IMR-90 (cell line): ENCODE results near the gene SLC22A7. TPM values are rescaled to one million over a fixed set of nuclear protein-coding genes. Genes with fewer than 3 reads are reported as not detected.

Source experiments
- ATAC-seq: fragments of 200-7000 bp; cut with Tn5 transposase; 2 replicates; pipeline ENCODE4 v1.9.1; 2020; ENCODE audit warnings: low read depth, mild to moderate bottlenecking, moderate library complexity
- BruUV-seq: library from RNA; stranded (reverse); fragments of 400-500 nt; replicated peaks from 2 replicates; lab custom pipeline; 2021; lab: Mats Ljungman, UMichigan
- CTCF ChIA-PET: fragments of 300-600 bp; formaldehyde crosslinking; extraction: SDS; loops from one replicate; lab custom pipeline; 2021; ENCODE audit warnings: antibody characterized with exemption; lab: Yijun Ruan, JAX
- POLR2A ChIA-PET: fragments of 300-600 bp; sonication (Branson Sonifier 250); formaldehyde crosslinking; loops from one replicate; lab custom pipeline; 2022; ENCODE audit warnings: antibody characterized with exemption; ENCODE audit not compliant: unreplicated experiment; lab: Charles Lee
- DNase-seq: peaks from one replicate; pipeline ENCODE4 v3.0.0; 2013
- H2AFZ ChIP-seq: replicated peaks from 2 replicates; pipeline ENCODE3; 2013; ENCODE audit warnings: low read length, mild to moderate bottlenecking; ENCODE audit not compliant: poor library complexity
- H2AK5ac ChIP-seq: 2 replicates; pipeline ENCODE4 v1.6.1; 2013; ENCODE audit warnings: low read depth, low read length, inconsistent platforms
- H2AK9ac ChIP-seq: replicated peaks from 2 replicates; pipeline ENCODE3; 2013; ENCODE audit warnings: mild to moderate bottlenecking, low read depth, low read length, moderate library complexity; ENCODE audit not compliant: poor library complexity
- H2BK120ac ChIP-seq: 2 replicates; pipeline ENCODE4 v1.6.1; 2013; ENCODE audit warnings: low read depth, low read length, inconsistent platforms
- H2BK15ac ChIP-seq: 3 replicates; pipeline ENCODE4 v1.6.1; 2013; ENCODE audit warnings: low read depth, low read length, inconsistent platforms
- H2BK20ac ChIP-seq: 2 replicates; pipeline ENCODE4 v1.6.1; 2013; ENCODE audit warnings: low read depth, mild to moderate bottlenecking, inconsistent platforms, low read length, moderate library complexity
- H2BK5ac ChIP-seq: 2 replicates; pipeline ENCODE4 v1.6.1; 2013; ENCODE audit warnings: mild to moderate bottlenecking, low read depth, low read length, inconsistent platforms; ENCODE audit not compliant: poor library complexity, severe bottlenecking
- H3K14ac ChIP-seq: replicated peaks from 2 replicates; pipeline ENCODE4 v1.6.1; 2013; ENCODE audit warnings: low read depth, low read length, inconsistent platforms
- H3K18ac ChIP-seq: 2 replicates; pipeline ENCODE4 v1.6.1; 2013; ENCODE audit warnings: low read depth, low read length, control low read depth
- H3K23ac ChIP-seq: 2 replicates; pipeline ENCODE4 v1.6.1; 2013; ENCODE audit warnings: low read depth, low read length, inconsistent platforms
- H3K27ac ChIP-seq: 2 replicates; pipeline ENCODE4 v1.5.1; 2013; ENCODE audit warnings: mild to moderate bottlenecking, control low read depth, low read length; ENCODE audit not compliant: insufficient read depth
- H3K27me3 ChIP-seq: 2 replicates; pipeline ENCODE4 v1.6.1; 2013; ENCODE audit warnings: low read length; ENCODE audit not compliant: control insufficient read depth, insufficient read depth
- H3K36me3 ChIP-seq: 2 replicates; pipeline ENCODE4 v1.6.1; 2013; ENCODE audit warnings: low read length, mixed read lengths; ENCODE audit not compliant: control insufficient read depth, insufficient read depth
- H3K4ac ChIP-seq: 2 replicates; pipeline ENCODE4 v1.6.1; 2013; ENCODE audit warnings: low read depth, low read length, inconsistent platforms
- H3K4me1 ChIP-seq: 2 replicates; pipeline ENCODE4 v1.6.1; 2013; ENCODE audit warnings: low read length, mixed read lengths; ENCODE audit not compliant: control insufficient read depth, insufficient read depth
- H3K4me2 ChIP-seq: 2 replicates; pipeline ENCODE4 v1.6.1; 2013; ENCODE audit warnings: low read depth, mild to moderate bottlenecking, control low read depth, low read length, moderate library complexity
- H3K4me3 ChIP-seq: 2 replicates; pipeline ENCODE4 v1.5.1; 2013; ENCODE audit warnings: low read depth, mild to moderate bottlenecking, control low read depth, low read length, moderate library complexity; ENCODE audit not compliant: insufficient read depth
- H3K56ac ChIP-seq: 2 replicates; pipeline ENCODE4 v1.6.1; 2013; ENCODE audit warnings: low read length, inconsistent platforms; ENCODE audit not compliant: insufficient read depth; ENCODE audit errors: extremely low read depth
- H3K79me1 ChIP-seq, 2 experiments: 2 replicates each; pipeline ENCODE4 v1.6.1; 2013; ENCODE audit warnings: low read length in 2 of 2, inconsistent platforms in 1 of 2, low read depth in 1 of 2
- H3K9ac ChIP-seq: 2 replicates; pipeline ENCODE4 v1.6.1; 2013; ENCODE audit warnings: low read depth, low read length, control low read depth
- H3K9me1 ChIP-seq: 2 replicates; pipeline ENCODE4 v1.6.1; 2013; ENCODE audit warnings: low read length, inconsistent platforms; ENCODE audit not compliant: insufficient read depth
- H3K9me3 ChIP-seq: 2 replicates; pipeline ENCODE4 v1.6.1; 2013; ENCODE audit warnings: low read length; ENCODE audit not compliant: control insufficient read depth, insufficient read depth
- H4K20me1 ChIP-seq: 2 replicates; pipeline ENCODE4 v1.6.1; 2013; ENCODE audit warnings: low read length, inconsistent platforms; ENCODE audit not compliant: insufficient read depth
- H4K5ac ChIP-seq: 2 replicates; pipeline ENCODE4 v1.6.1; 2013; ENCODE audit warnings: mild to moderate bottlenecking, low read depth, low read length, control low read depth
- H4K8ac ChIP-seq, 2 experiments: 2 replicates each; pipeline ENCODE4 v1.6.1; 2013; ENCODE audit warnings: low read depth in 2 of 2, low read length in 2 of 2, control low read depth in 1 of 2, inconsistent platforms in 1 of 2
- H4K91ac ChIP-seq: 2 replicates; pipeline ENCODE4 v1.6.1; 2013; ENCODE audit warnings: low read depth, low read length, inconsistent platforms; ENCODE audit not compliant: insufficient read depth
- BHLHE40 ChIP-seq: fragments of 150-350 bp; IDR thresholded peaks from 2 replicates; pipeline ENCODE4 v1.6.1; 2016; ENCODE audit warnings: mild to moderate bottlenecking, low read depth, low read length
- CEBPB ChIP-seq: IDR thresholded peaks from 2 replicates; pipeline ENCODE4 v1.6.1; 2012; ENCODE audit warnings: low read depth, low read length, improper control_type of control experiment
- CHD1 ChIP-seq: IDR thresholded peaks from 2 replicates; pipeline ENCODE4 v1.6.1; 2012; ENCODE audit warnings: low read depth, low read length, improper control_type of control experiment
- MAFK ChIP-seq: IDR thresholded peaks from 2 replicates; pipeline ENCODE4 v1.6.1; 2012; ENCODE audit warnings: low read depth, low read length, improper control_type of control experiment
- NFE2L2 ChIP-seq: fragments of 150-350 bp; IDR thresholded peaks from 2 replicates; pipeline ENCODE4 v1.6.1; 2016; ENCODE audit warnings: low read depth, mild to moderate bottlenecking, low read length
- RAD21 ChIP-seq: IDR thresholded peaks from 2 replicates; pipeline ENCODE4 v1.6.1; 2012; ENCODE audit warnings: low read length, improper control_type of control experiment
- RCOR1 ChIP-seq: IDR thresholded peaks from 2 replicates; pipeline ENCODE4 v1.6.1; 2012; ENCODE audit warnings: mild to moderate bottlenecking, low read length, improper control_type of control experiment; ENCODE audit not compliant: insufficient replicate concordance
- RFX5 ChIP-seq: IDR thresholded peaks from 2 replicates; pipeline ENCODE4 v1.8.0; 2012; ENCODE audit warnings: low read depth, mild to moderate bottlenecking, low read length, moderate library complexity
- WGBS, 2 experiments: methylation state at CpG; one replicate each; pipeline versions ENCODE4 v1.1.5 to v1.1.7; 2013; ENCODE audit warnings: missing lambda C conversion rate in 2 of 2; ENCODE audit not compliant: insufficient read length in 1 of 2; ENCODE audit errors: extremely low coverage in 2 of 2; 5-methylcytosine and 5-hydroxymethylcytosine counted together
- dilution Hi-C: fragments of 300-500 bp; cut with HindIII; formaldehyde crosslinking; loops from one replicate; pipeline ENCODE4 v1.14.3; 2018; ENCODE audit warnings: low sequenced_read_pairs; ENCODE audit not compliant: unreplicated experiment
- in situ Hi-C: fragments of 300-500 bp; cut with MboI; formaldehyde crosslinking; loops from 3 replicates; pipeline ENCODE4 v1.14.3; 2019; ENCODE audit warnings: low sequenced_read_pairs, inconsistent platforms, mixed read lengths
- intact Hi-C: fragments of 100-400 bp; cut with micrococcal nuclease; formaldehyde crosslinking; loops from 2 replicates; pipeline ENCODE4 v1.10.0; 2022
- polyA plus RNA-seq, 3 experiments: library from polyadenylated mRNA; depleted of rRNA; stranded (reverse); fragments of >200 nt; gene quantifications; 2 replicates each; pipeline ENCODE4 v1.2.3, GENCODE V29; 2012; ENCODE audit warnings: low replicate concordance in 1 of 3
- total RNA-seq: library from RNA; depleted of rRNA; stranded (reverse); fragments of >200 nt; gene quantifications from 2 replicates; pipeline ENCODE4 v1.2.3, GENCODE V29; 2012
- TF ChIP-seq, protein P1 (sequence below): conservative IDR thresholded peaks from 2 replicates; pipeline ENCODE4 v1.5.1; 2012; ENCODE audit warnings: mild to moderate bottlenecking, low read depth, low read length, improper control_type of control experiment
- TF ChIP-seq, protein P2 (sequence below): fragments of 150-350 bp; IDR thresholded peaks from 2 replicates; pipeline ENCODE4 v1.6.1; 2017; ENCODE audit warnings: mild to moderate bottlenecking, antibody characterized with exemption, low read length, low read depth

SLC22A7 gene
- total and polyA plus RNA-seq, 2 of the 4 experiments (the other 2 are of a cell fraction), result not detected

DNA sequence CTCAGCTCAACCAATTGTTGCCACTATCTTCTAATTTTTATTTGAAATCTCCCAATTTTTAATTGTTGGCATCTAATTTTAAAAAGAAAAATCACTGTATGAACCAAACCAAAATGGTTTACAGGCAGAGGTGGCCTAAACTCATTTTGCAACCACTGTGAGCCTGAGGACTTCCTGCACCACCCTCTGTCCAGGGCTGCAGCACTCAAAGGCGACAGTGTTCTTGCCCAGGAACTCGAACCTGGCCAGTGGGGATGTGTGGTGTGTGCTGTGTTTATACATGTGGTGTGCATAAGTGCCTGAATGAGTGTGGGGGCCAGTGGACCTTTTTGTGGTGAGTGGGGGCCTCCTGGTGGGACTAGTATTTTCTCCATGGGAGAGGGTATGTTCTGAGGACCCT is 24.4 kb upstream of the SLC22A7 start:
- H2AFZ ChIP-seq, result no peak overlapping the region
- no peak overlapping the region for H3K27ac ChIP-seq
- POLR2A ChIA-PET, result no interaction called here
- no peak overlapping the region for H3K23ac ChIP-seq
- CTCF ChIA-PET, result no interaction called here
- H3K9ac ChIP-seq, result no peak overlapping the region
- intact Hi-C loops (no loop called here), in situ Hi-C loops (no loop called here), dilution Hi-C loops (no loop called here)
- H3K4me1 ChIP-seq, result peaks cover 10% of the 10 kb centered on the region
- no peaks in the 10 kb centered on the region for H3K9me3 ChIP-seq
- no peak overlapping the region for H2BK120ac ChIP-seq
- no peak overlapping the region for H3K4me3 ChIP-seq
- no peak overlapping the region for H2AK9ac ChIP-seq
- no peak overlapping the region for H3K4me2 ChIP-seq
- no peaks in the 10 kb centered on the region for H3K36me3 ChIP-seq
- no peak overlapping the region for H2BK5ac ChIP-seq
- no peak overlapping the region for H2AK5ac ChIP-seq
- no peaks in the 10 kb centered on the region for H3K79me1 ChIP-seq
- H3K27me3 ChIP-seq, result peaks cover 61% of the 10 kb centered on the region
- no peak overlapping the region for H3K4ac ChIP-seq
- H4K8ac ChIP-seq, result no peak overlapping the region
- H3K18ac ChIP-seq, result no peak overlapping the region
- no TSS peak for BruUV-seq
- no peak for DNase-seq
- H3K9me1 ChIP-seq, result peaks cover 8% of the 10 kb centered on the region; the same call in 1 of the 2 replicates
- no peak overlapping the region for H4K91ac ChIP-seq
- H4K5ac ChIP-seq, result no peak overlapping the region
- WGBS, 2 experiments, result no CpG with 5 or more reads among the region's 2 CpGs
- no peak overlapping the region for H3K56ac ChIP-seq
- H2BK15ac ChIP-seq, result no peak overlapping the region
- no peak overlapping the region for H3K14ac ChIP-seq
- no peak for TF ChIP-seq CEBPB
- TF ChIP-seq, protein P1, sequence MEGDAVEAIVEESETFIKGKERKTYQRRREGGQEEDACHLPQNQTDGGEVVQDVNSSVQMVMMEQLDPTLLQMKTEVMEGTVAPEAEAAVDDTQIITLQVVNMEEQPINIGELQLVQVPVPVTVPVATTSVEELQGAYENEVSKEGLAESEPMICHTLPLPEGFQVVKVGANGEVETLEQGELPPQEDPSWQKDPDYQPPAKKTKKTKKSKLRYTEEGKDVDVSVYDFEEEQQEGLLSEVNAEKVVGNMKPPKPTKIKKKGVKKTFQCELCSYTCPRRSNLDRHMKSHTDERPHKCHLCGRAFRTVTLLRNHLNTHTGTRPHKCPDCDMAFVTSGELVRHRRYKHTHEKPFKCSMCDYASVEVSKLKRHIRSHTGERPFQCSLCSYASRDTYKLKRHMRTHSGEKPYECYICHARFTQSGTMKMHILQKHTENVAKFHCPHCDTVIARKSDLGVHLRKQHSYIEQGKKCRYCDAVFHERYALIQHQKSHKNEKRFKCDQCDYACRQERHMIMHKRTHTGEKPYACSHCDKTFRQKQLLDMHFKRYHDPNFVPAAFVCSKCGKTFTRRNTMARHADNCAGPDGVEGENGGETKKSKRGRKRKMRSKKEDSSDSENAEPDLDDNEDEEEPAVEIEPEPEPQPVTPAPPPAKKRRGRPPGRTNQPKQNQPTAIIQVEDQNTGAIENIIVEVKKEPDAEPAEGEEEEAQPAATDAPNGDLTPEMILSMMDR, result no peak
- no peak for TF ChIP-seq RCOR1
- no peak for TF ChIP-seq RAD21
- no peak for TF ChIP-seq NFE2L2
- no peak for TF ChIP-seq BHLHE40
- no peak for TF ChIP-seq RFX5
- TF ChIP-seq, protein P2, sequence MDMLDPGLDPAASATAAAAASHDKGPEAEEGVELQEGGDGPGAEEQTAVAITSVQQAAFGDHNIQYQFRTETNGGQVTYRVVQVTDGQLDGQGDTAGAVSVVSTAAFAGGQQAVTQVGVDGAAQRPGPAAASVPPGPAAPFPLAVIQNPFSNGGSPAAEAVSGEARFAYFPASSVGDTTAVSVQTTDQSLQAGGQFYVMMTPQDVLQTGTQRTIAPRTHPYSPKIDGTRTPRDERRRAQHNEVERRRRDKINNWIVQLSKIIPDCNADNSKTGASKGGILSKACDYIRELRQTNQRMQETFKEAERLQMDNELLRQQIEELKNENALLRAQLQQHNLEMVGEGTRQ, result no peak
- no peak for TF ChIP-seq MAFK
- TF ChIP-seq CHD1, result no peak
- no peak overlapping the region for H2BK20ac ChIP-seq
- no peaks in the 10 kb centered on the region; the same call in 1 of the 2 replicates for H4K20me1 ChIP-seq
- no peak for ATAC-seq
